ENCODE data around the gene NANP. TPM values are rescaled to one million over a fixed set of nuclear protein-coding genes. Genes with fewer than 3 reads are reported as not detected.
"Not testable (repeated sequence)": the region's sequence is repeated elsewhere in the genome, so short reads cannot be mapped to it uniquely, and the experiment has no call there.

NANP gene, protein sequence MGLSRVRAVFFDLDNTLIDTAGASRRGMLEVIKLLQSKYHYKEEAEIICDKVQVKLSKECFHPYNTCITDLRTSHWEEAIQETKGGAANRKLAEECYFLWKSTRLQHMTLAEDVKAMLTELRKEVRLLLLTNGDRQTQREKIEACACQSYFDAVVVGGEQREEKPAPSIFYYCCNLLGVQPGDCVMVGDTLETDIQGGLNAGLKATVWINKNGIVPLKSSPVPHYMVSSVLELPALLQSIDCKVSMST
- total RNA-seq, result 9.1 and 9.8 TPM in 2 replicates

DNA sequence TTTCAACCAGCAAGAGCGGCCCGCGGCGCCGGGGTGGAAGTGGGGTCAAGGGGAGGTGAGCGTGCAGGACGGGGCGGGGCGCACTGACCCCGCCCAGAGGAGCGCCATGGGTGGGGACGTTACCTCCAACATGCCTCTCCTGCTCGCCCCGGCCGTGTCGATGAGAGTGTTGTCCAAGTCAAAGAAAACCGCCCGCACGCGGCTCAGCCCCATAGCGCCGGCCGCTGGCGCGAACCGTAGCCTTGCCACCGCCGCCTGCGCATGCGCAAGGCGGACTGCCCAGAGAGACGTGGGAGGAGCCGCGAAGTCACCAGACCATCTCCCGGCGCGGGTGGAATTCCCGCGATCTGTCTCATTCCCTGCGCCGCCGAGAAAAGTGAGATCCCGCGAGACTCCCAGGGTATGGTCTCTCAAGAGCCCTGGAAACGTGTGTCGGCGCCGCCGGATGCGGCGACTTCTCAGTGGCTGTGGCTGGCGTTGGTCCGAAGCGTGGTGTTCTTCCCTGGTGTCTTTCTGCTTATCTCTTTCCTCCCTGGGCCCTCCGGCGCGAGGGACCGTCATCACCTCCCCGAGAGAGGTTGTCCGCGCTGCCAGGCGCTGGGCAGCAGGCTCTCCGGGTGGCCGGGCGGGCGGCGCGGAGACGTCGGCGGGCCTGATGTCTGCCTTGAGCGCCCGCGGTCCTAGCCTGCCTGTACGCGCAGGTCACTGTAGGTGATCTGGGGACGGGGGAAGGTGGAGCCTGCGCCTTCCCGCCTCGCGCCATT, at the start of gene NANP:
Gene NANP (minus strand): TSS at position 279 of the 764 bp plus-strand sequence. CDS start 66 bp downstream, at position 213.
- H3K4me1 Mint-ChIP-seq (ENCODE audit: low read depth), result peaks cover 39% of the 10 kb centered on the region
- H3K4me3 Mint-ChIP-seq, result peak within 1 kb of the TSS; percentile 91
- peak; percentile 85 for DNase-seq (ENCODE audit: low spot score)
- intact Hi-C loops (cut with micrococcal nuclease), result loop anchor here (1.0 to 5.0 kb wide), 9 partner anchors 21 to 632 kb away; partner anchors contain the start of genes ABHD12, ACSS1, APMAP and GINS1
- peaks cover 4% of the 10 kb centered on the region for H3K27me3 Mint-ChIP-seq (ENCODE audit: insufficient read depth)
- H3K9me3 Mint-ChIP-seq, result peaks cover 19% of the 10 kb centered on the region
- H3K36me3 Mint-ChIP-seq (ENCODE audit: low read depth), result peaks cover 15% of the 10 kb centered on the region
- peak within 1 kb of the TSS; percentile 98 for H3K27ac Mint-ChIP-seq

GRCh38 chr20:25672659-25673235, 48.9 kb upstream of the NANP start:
- no peak overlapping the region for H3K27ac Mint-ChIP-seq
- peaks cover 35% of the 10 kb centered on the region for H3K36me3 Mint-ChIP-seq (ENCODE audit: low read depth)
- intact Hi-C loops (cut with micrococcal nuclease), result no loop called here
- H3K4me3 Mint-ChIP-seq, result no peak overlapping the region
- H3K27me3 Mint-ChIP-seq (ENCODE audit: insufficient read depth), result no peaks in the 10 kb centered on the region
- H3K4me1 Mint-ChIP-seq (ENCODE audit: low read depth), result peaks cover 11% of the 10 kb centered on the region
- no peaks in the 10 kb centered on the region for H3K9me3 Mint-ChIP-seq
- no peak for DNase-seq (ENCODE audit: low spot score)

DNA sequence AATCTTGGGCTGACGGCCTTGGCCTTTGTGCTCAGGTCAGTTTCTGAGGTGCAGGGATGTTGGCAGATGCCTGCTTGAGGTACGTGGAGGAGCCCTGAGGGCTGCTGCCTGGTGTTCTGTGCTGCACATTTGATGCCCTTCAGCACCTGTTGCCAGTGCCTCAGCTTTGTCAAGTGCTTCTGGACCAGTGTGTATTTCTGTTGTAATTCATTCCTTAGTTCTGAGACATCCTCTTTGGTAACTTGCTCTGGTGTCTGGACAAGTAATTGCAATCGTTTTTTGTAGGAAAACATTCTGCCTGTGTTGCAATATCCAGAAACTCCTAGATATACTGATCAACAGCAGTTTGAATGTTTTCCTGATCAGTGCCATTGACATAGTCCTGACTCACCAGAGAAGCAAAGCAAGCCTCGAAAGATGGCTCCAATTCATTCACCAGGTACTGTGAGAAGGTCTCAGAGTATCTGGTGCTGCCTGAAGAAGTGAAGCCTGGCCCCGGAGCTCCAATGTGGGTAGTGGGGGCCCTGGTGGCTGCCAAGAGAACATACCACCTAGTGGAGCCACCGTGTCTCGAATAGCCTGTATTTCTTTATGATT, 46.1 kb upstream of the NANP start:
- intact Hi-C loops (cut with micrococcal nuclease), result no loop called here
- Mint-ChIP-seq H3K36me3 (ENCODE audit: low read depth) (peaks cover 13% of the 10 kb centered on the region), H3K4me3 (no peak overlapping the region), H3K4me1 (ENCODE audit: low read depth) (no peaks in the 10 kb centered on the region), H3K27ac (no peak overlapping the region), H3K9me3 (no peaks in the 10 kb centered on the region), H3K27me3 (ENCODE audit: insufficient read depth) (no peaks in the 10 kb centered on the region)
- DNase-seq (ENCODE audit: low spot score), result no peak

GRCh38 chr20:25668446-25668845, 44.6 kb upstream of the NANP start:
- H3K9me3 Mint-ChIP-seq, result no peaks in the 10 kb centered on the region
- DNase-seq (ENCODE audit: low spot score), result no peak
- H3K27me3 Mint-ChIP-seq (ENCODE audit: insufficient read depth), result no peaks in the 10 kb centered on the region
- no peak overlapping the region for H3K27ac Mint-ChIP-seq
- no peaks in the 10 kb centered on the region for H3K4me1 Mint-ChIP-seq (ENCODE audit: low read depth)
- intact Hi-C loops (cut with micrococcal nuclease), result no loop called here
- no peak overlapping the region for H3K4me3 Mint-ChIP-seq
- H3K36me3 Mint-ChIP-seq (ENCODE audit: low read depth), result peaks cover 4% of the 10 kb centered on the region

- Mint-ChIP-seq H3K9me3 (no peaks in the 10 kb centered on the region), H3K36me3 (ENCODE audit: low read depth) (no peaks in the 10 kb centered on the region), H3K4me1 (ENCODE audit: low read depth) (peaks cover 12% of the 10 kb centered on the region), H3K27ac (no peak overlapping the region), H3K27me3 (ENCODE audit: insufficient read depth) (no peaks in the 10 kb centered on the region), H3K4me3 (no peak overlapping the region)
- DNase-seq (ENCODE audit: low spot score), result no peak
- intact Hi-C loops (cut with micrococcal nuclease), result no loop called here
Observed at GRCh38 chr20:25659999-25660398, 36.2 kb upstream of the NANP start.

DNA sequence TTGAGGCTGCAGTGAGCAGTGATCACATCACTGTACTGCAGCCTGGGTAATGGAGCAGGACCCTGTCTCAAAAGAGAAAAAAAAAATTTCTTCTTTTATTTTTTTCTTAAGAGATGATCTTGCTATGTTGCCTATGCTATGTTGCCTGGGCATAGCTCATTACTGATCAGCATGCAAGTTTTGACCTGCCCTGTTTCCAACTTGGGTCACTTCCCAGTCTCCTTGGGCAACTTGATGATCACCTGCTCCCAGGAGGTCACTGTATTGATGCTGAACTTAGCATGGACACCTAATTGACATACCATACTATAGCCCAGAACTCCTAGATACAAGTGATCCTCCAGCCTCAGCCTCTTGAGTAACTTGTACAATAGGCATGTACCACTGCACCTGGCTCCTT, 30.7 kb upstream of the NANP start:
- H3K4me3 Mint-ChIP-seq, result no peak overlapping the region
- DNase-seq (ENCODE audit: low spot score), result no peak
- no peaks in the 10 kb centered on the region for H3K36me3 Mint-ChIP-seq (ENCODE audit: low read depth)
- no peak overlapping the region for H3K27ac Mint-ChIP-seq
- intact Hi-C loops (cut with micrococcal nuclease), result no loop called here
- H3K9me3 Mint-ChIP-seq, result no peaks in the 10 kb centered on the region
- H3K27me3 Mint-ChIP-seq (ENCODE audit: insufficient read depth), result no peaks in the 10 kb centered on the region
- peaks cover 8% of the 10 kb centered on the region for H3K4me1 Mint-ChIP-seq (ENCODE audit: low read depth)

DNA sequence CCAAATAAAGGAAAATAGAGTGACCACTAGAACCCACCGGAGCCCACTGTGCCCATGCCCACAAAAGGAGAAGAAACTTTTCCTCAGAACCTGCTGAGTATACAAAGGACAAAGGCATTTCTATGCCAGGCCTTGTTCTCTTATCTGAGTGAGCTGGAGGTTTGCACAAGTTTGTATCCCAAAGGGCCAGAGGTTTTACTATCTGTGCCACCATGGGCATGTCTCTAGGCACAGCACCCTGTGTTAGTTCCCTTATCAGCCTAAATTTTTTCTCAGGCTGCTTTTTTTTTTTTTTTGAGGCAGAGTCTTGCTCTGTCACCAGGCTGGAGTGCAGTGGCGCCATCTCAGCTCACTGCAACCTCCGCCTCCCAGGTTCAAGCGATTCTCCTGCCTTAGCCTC, 29.1 kb upstream of the NANP start:
- H3K9me3 Mint-ChIP-seq; DNase-seq (ENCODE audit: low spot score); H3K36me3 Mint-ChIP-seq (ENCODE audit: low read depth); H3K27me3 Mint-ChIP-seq (ENCODE audit: insufficient read depth); H3K4me1 Mint-ChIP-seq (ENCODE audit: low read depth); H3K4me3 Mint-ChIP-seq; intact Hi-C loops (cut with micrococcal nuclease); H3K27ac Mint-ChIP-seq: not testable (repeated sequence)

- no peaks in the 10 kb centered on the region for H3K9me3 Mint-ChIP-seq
- no peaks in the 10 kb centered on the region for H3K27me3 Mint-ChIP-seq (ENCODE audit: insufficient read depth)
- intact Hi-C loops (cut with micrococcal nuclease), result no loop called here
- H3K4me3 Mint-ChIP-seq, result no peak overlapping the region
- H3K36me3 Mint-ChIP-seq (ENCODE audit: low read depth), result peaks cover 5% of the 10 kb centered on the region
- no peak for DNase-seq (ENCODE audit: low spot score)
- H3K4me1 Mint-ChIP-seq (ENCODE audit: low read depth), result no peaks in the 10 kb centered on the region
- H3K27ac Mint-ChIP-seq, result no peak overlapping the region
Observed at GRCh38 chr20:25644814-25645213, 21.0 kb upstream of the NANP start.

DNA sequence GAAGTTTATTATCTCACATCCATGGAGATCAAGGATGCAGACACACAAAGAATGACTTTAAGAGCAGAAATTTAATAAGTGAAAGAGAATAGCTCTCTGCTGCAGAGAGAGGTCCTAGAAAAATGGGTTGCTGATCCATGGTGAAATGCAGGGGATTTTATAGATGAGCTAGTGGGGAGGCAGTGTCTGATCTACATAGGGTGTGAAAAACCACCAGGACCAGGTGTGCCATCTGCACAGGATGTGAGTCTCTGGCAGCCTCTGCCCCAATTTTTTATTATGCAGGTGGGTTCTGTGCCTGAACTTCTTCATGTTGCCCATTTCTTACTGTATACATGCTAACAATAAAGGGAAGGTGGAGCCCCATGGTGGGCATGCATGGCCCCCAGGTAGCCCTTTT, 19.9 kb upstream of the NANP start:
- H3K27ac Mint-ChIP-seq, result no peak overlapping the region
- no peak for DNase-seq (ENCODE audit: low spot score)

DNA sequence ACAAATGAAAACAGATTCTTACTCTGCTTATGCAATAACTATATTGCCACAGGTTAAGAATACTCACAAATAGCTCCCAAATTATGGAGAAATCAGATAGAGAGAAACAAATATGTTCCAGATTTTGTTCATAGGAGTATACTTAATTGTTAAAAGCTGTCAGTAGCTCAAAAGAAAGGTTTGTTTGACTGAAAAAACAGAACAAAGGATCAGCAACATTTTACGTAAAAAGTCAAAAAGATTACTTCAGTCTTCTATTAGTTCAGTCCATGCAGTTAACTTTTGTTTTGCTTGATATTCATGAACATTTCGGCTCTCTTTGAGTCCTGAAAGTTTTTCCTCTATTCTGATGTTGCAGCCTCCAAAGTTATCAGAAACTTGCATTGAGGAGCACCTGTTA, 13.4 kb upstream of the NANP start:
- Mint-ChIP-seq H3K27ac (no peak overlapping the region), H3K27me3 (ENCODE audit: insufficient read depth) (peaks cover 1% of the 10 kb centered on the region), H3K9me3 (peaks cover 21% of the 10 kb centered on the region), H3K36me3 (ENCODE audit: low read depth) (peaks cover 20% of the 10 kb centered on the region), H3K4me3 (no peak overlapping the region), H3K4me1 (ENCODE audit: low read depth) (peaks cover 13% of the 10 kb centered on the region)
- no peak for DNase-seq (ENCODE audit: low spot score)
- intact Hi-C loops (cut with micrococcal nuclease), result no loop called here

More for the DNA sequence above, 19.9 kb upstream of the NANP start:
- Mint-ChIP-seq H3K4me1 (ENCODE audit: low read depth) (no peaks in the 10 kb centered on the region), H3K27me3 (ENCODE audit: insufficient read depth) (no peaks in the 10 kb centered on the region), H3K9me3 (no peaks in the 10 kb centered on the region), H3K4me3 (no peak overlapping the region), H3K36me3 (ENCODE audit: low read depth) (peaks cover 6% of the 10 kb centered on the region)
- intact Hi-C loops (cut with micrococcal nuclease), result no loop called here

DNA sequence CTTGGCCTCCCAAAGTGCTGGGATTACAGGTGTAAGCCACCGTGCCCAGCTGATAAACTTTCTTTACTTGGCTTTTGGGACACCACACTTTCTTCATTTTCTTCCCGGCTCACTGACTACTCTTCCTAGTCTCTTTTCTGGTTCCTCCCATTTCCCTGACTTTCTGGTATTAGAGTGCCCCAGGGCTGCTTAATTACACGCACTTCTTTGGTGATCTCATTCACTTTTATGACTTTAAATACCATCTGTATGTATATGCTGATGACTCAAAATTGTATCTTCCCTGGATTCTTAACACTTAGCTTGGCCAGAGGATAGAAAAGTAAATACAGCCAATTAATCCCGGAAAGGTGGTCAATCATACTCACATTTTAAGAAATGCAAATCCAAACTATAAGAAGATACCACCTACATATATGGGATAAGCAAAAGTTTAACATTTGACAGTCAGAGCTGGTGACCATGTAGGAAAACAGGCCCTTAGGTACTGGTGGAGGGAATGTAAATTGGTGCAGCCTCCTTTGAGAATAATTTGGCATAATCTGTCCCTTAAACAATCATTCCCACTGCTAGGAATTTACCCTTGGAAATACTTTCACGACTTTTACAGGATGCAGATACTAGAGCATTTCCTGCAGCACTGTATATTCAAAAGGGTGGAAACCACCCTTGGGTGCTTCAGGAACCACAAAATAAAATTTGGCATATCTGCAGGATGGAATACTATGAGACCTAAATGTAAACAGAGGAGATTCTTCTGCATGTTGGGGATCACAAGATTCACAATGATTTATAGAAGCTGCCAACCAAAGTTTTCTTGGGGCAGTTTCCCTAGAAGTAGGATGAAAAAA, 9.4 kb upstream of the NANP start:
- no peak for DNase-seq (ENCODE audit: low spot score)
- H3K4me1 Mint-ChIP-seq (ENCODE audit: low read depth), result peaks cover 13% of the 10 kb centered on the region
- intact Hi-C loops (cut with micrococcal nuclease), result no loop called here
- H3K27ac Mint-ChIP-seq, result no peak overlapping the region
- no peak overlapping the region for H3K4me3 Mint-ChIP-seq
- peaks cover 1% of the 10 kb centered on the region for H3K27me3 Mint-ChIP-seq (ENCODE audit: insufficient read depth)
- peaks cover 47% of the 10 kb centered on the region for H3K9me3 Mint-ChIP-seq
- H3K36me3 Mint-ChIP-seq (ENCODE audit: low read depth), result peaks cover 20% of the 10 kb centered on the region

GRCh38 chr20:25630615-25631014, 6.8 kb upstream of the NANP start:
- intact Hi-C loops (cut with micrococcal nuclease); H3K27ac Mint-ChIP-seq; H3K27me3 Mint-ChIP-seq (ENCODE audit: insufficient read depth); DNase-seq (ENCODE audit: low spot score); H3K4me3 Mint-ChIP-seq: not testable (repeated sequence)
- Mint-ChIP-seq H3K9me3 (peaks cover 42% of the 10 kb centered on the region), H3K4me1 (ENCODE audit: low read depth) (peaks cover 13% of the 10 kb centered on the region), H3K36me3 (ENCODE audit: low read depth) (peaks cover 14% of the 10 kb centered on the region)
